NCI-H2029 (cell line): ENCODE data around the gene DISC1.
A peak's percentile ranks its signal among the peaks of the same experiment; 100 is the strongest.
"Not testable (repeated sequence)": the region's sequence is repeated elsewhere in the genome, so short reads cannot be mapped to it uniquely, and the experiment has no call there.

Experiments used
- DNase-seq: peaks from one replicate; lab custom pipeline; 2025; lab: John Stamatoyannopoulos, UW

Gene DISC1

DNA sequence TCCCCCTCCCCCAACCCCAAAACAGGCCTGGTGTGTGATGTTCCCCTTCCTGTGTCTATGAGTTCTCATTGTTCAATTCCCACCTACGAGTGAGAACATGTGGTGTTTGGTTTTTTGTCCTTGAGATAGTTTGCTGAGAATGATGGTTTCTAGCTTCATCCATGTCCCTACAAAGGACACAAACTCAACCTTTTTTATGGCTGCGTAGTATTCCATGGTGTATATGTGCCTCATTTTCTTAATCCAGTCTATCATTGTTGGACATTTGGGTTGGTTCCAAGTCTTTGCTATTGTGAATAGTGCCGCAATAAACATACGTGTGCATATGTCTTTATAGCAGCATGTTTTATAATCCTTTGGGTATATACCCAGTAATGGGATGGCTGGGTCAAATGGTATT lies 102.4 kb downstream of the DISC1 start:
- not testable (repeated sequence) for DNase-seq

GRCh38 chr1:231729544-231729943 lies 103.0 kb downstream of the DISC1 start:
- no peak for DNase-seq

DNA sequence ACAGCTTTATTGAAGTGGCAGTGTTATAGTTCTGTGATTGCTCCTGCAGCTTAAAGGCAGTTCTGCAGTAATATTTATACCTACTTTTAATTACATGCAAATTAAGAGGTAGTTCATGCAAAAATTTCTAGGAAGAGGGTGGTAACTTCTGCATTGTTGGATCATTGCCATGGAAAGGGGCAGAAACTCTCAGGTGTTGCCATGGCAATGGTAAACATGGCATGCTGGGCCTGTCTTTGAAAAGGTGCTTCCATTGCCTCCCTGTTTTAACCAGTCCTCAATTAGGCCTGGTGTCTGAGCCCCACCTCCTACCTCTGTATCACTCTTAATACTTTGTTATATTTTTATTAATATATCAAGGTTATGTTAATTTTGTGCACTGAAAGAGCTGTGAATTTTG lies 104.7 kb downstream of the DISC1 start:
- peak; percentile 5 for DNase-seq

DNA sequence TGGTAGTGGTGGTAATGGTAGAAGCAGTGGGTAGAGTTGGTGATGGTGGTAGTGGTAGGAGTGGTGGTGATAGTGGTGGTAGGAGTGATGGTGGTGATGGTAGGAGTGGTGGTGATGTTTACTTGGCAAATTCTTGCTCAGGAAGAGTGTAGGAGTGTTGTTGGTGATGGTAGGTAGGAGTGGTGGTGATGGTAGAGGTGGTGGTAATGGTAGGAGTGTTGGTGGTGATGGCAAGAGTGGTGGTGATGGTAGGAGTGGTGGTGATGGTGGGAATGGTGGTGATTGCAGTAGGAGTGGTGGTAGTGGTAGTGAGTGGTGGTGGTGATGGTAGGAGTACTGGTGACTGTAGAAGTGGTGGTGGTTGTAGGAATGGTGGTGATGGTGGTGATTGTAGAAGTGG lies 106.5 kb downstream of the DISC1 start:
- no peak for DNase-seq

- no peak for DNase-seq
Measured at GRCh38 chr1:231733672-231734071, 107.1 kb downstream of the DISC1 start.

DNA sequence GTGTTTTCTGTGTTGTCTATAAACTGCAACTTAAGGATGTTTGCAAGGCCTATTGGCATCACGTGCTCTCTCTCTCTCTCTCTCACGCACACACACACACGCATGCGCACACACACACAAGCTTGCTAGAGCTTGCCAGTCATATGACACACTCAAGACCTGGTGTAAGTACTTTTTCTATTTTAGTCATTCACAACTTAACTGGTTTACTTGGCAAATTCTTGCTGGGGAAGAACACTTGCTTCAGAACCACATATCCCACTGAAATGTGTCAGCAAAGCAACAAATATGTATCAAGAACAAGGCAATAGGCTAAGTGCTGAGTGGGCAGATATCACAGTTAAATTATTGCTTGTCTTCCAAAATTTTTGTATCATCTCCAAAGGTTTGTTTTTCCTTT lies 107.8 kb downstream of the DISC1 start:
- no peak for DNase-seq

DNA sequence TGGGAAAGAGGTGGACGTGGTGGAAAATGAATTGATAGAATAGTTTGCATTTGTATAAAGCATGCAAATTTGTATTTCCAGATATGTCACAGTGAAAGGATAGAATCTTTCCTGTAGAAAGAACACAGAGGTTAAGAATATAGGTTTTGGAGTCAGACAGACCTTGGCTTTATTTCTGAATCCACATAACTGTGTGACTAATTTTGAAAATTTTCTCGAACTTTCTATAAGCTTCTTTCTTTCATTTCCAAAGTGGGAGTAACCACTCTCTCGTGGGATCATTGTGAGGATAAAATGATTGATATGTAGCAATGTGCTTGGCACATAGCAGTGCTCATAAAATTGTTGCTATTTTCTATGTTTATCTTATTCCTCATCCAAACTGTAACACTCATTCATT lies 108.8 kb downstream of the DISC1 start:
- DNase-seq = no peak

DNA sequence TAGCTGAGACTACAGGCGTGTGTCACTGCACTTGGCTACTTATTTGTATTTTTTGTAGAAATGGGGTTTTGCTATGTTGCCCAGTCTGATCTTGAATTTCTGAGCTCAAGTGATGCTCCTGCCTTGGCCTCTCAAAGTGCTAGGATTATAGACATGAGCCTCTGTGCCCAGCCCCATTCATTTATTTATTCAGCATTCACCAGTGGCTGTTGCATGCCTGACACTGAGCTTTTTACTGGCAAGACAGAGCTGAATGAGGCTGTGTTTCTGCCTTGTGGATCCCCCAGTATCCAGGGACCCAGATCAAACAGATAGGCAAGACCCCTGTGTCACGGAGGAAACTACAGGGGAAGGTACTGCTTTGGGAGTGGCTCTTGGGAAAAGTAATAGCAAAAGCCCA lies 109.4 kb downstream of the DISC1 start:
- no peak for DNase-seq

GRCh38 chr1:231736464-231736863 lies 109.9 kb downstream of the DISC1 start:
- DNase-seq = no peak

- no peak for DNase-seq
Measured at GRCh38 chr1:231738554-231738953, 112.0 kb downstream of the DISC1 start.

GRCh38 chr1:231743966-231744365 lies 117.4 kb downstream of the DISC1 start:
- DNase-seq = no peak

DNA sequence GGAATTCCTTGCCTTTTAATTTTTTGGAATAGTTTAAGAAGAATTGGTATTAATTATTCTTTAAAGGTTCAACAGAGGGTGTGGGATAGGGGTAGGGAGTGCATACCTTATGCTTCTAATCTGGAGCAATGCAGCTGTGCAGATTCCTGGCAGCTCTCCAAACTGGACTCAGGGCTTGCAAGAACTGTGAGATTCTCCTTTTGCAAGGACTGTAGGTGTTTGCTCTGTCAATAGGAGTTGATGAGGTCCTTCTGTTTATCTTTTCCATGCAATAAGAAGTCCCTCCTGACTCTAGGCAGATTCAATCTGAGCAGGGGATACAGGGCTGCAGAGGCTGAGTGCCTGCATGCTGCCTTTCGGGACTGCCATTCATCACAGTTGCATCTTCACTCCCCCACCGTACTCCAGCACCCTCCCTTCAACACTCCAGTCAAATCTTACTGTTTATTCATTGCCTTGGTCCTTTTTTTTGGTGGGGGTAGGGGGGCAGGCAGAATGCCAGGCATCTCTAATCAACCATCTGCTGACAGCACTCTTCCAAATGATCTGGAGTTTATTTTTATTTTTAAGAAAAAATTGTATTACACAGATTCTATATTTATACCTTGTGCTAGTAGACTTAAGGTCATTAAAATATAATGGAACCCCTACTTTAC lies 122.3 kb downstream of the DISC1 start:
- DNase-seq = peak; percentile 1

DNA sequence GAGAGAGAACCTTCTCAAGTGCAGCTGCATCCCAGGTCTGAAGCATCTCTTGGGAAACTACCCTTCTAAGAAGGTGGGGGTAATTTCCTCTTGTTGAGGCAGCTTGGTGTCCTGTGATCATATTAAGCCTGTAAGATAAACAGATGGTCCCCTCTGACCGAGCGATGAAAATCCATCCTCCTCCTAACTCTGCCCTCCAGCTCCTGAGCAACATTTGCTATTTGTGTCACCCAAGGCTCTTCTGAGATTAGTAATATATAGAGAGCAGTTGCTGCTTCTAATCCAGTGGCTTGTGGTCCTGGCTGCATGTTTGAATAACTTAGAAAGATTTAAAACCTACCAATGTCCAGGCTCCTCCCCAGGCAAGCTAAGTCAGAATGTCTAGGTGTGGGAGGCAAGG lies 123.7 kb downstream of the DISC1 start:
- DNase-seq = no peak

DNA sequence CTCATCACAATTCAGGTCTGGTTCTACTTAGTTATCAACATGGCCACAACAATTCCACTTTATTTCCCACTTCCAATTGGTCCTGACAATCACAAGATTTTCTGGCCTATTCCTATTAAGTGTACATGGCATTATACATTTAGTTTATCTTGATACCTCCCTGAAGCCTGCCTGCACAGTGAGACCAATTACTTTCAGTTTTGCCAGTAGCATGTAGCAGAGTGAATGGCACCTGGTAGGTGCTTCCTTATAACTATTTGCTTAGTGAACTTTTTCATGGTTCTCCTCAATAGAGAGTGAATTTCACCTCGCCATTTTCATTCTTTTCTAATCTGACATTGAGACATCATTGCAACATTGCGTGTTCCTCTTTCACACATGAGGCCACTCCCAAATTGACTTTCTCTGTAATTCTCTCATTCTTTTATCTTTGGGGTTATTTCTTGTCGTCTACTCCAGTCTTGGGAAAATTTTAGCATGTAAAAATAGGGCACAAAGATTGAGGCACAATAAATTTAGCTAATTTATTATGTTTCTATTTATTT lies 124.3 kb downstream of the DISC1 start:
- DNase-seq = no peak

DNA sequence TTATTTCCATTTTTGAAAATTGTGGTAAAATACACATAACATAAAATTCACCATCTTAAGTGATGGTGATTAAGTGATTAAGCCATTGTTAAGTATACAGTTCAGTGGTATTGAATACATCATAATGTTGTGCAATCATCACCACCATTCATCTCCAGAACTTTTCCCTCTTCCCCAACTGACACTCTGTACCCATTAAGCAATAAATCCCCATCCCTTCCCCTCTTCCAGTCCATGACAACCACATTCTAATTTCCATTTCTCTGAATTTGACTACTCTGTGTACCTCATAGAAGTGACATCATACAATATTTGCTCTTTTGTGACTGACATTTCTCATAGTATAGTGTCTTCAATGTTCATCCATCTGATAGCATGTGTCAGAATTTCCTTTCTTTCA lies 124.8 kb downstream of the DISC1 start:
- DNase-seq = no peak

GRCh38 chr1:231753313-231753712 lies 126.7 kb downstream of the DISC1 start:
- DNase-seq = no peak

DNA sequence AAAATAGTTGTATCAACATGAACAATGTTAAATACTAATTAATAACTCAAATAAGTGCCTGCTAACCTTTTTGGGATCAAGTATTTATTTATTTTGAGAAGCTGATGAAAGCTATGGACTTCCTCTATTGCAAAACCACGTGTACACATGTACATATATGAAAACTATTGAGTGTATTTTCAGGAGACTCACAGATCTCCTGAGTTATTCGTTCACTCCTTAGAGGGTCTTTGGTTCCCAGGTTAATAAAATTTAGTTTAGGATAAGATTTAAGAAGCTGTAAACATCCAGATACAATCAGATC lies 130.5 kb downstream of the DISC1 start:
- DNase-seq = no peak

GRCh38 chr1:231757759-231758158 lies 131.2 kb downstream of the DISC1 start:
- no peak for DNase-seq

GRCh38 chr1:231761252-231761651 lies 134.7 kb downstream of the DISC1 start:
- DNase-seq = no peak

- no peak for DNase-seq
Measured at GRCh38 chr1:231761747-231762541, 135.4 kb downstream of the DISC1 start.

- no peak for DNase-seq
Measured at GRCh38 chr1:231763456-231763855, 136.9 kb downstream of the DISC1 start.

DNA sequence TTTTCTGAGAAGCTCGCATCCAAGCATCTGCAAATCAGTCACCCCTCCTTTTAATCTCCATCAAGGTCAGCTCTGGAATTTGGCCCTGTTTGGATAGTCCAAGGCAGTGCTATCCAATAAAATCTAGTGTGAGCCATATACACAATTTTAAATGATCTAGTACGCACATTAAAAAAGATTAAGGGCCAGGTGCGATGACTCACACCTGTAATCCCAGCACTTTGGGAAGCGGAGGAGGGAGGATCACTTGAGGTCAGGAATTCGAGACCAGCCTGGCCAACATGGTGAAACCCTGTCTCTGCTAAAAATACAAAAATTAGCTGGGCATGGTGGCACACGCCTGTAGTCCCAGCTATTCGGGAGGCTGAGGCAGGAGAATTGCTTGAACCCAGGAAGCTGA lies 139.2 kb downstream of the DISC1 start:
- DNase-seq = not testable (repeated sequence)

GRCh38 chr1:231767471-231767870 lies 140.9 kb downstream of the DISC1 start:
- DNase-seq = no peak

GRCh38 chr1:231768416-231768815 lies 141.8 kb downstream of the DISC1 start:
- DNase-seq = no peak
